ENCODE data around the gene CARD11.
"Not testable (repeated sequence)": the region's sequence is repeated elsewhere in the genome, so short reads cannot be mapped to it uniquely, and the experiment has no call there.

Gene CARD11

GRCh38 chr7:2962865-2963264, 80.8 kb downstream of the CARD11 start:
- DNase-seq (ENCODE audit: low spot score), result no peak

- no peak for DNase-seq (ENCODE audit: low spot score)
These were observed 83.7 kb downstream of the CARD11 start for GRCh38 chr7:2959828-2960599.

DNA sequence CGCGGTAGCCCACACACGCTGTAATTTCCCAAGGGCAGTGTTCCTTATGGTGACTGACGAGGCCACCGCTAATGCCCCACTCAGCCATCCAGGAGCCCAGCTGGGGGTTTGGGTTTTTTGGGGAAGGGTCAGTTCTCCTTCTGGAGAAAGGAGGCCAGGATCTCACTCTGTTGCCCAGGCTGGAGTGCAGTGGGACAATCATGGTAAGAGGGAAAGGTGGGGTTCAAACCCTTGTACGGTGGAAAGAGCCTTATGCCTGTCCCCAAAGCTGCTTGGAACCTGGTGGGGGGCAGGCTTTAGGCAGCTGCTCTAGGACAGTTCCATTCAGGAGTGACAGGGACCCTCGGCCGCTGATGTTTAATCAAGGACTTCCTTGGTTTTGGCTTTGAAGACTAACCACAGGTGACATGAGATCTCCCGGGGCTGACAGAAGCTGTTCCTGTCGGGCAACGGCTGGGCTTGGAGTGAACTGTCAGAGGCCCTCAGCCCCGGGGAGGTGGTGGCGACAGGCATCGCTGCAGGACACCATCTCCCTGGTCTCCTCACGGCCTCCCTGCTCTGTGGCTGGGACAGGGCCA, 84.5 kb downstream of the CARD11 start:
- DNase-seq (ENCODE audit: low spot score), result no peak

- no peak for DNase-seq (ENCODE audit: low spot score)
These were observed 85.1 kb downstream of the CARD11 start for GRCh38 chr7:2958416-2959102.

GRCh38 chr7:2957369-2957727, 86.3 kb downstream of the CARD11 start:
- not testable (repeated sequence) for DNase-seq (ENCODE audit: low spot score)

DNA sequence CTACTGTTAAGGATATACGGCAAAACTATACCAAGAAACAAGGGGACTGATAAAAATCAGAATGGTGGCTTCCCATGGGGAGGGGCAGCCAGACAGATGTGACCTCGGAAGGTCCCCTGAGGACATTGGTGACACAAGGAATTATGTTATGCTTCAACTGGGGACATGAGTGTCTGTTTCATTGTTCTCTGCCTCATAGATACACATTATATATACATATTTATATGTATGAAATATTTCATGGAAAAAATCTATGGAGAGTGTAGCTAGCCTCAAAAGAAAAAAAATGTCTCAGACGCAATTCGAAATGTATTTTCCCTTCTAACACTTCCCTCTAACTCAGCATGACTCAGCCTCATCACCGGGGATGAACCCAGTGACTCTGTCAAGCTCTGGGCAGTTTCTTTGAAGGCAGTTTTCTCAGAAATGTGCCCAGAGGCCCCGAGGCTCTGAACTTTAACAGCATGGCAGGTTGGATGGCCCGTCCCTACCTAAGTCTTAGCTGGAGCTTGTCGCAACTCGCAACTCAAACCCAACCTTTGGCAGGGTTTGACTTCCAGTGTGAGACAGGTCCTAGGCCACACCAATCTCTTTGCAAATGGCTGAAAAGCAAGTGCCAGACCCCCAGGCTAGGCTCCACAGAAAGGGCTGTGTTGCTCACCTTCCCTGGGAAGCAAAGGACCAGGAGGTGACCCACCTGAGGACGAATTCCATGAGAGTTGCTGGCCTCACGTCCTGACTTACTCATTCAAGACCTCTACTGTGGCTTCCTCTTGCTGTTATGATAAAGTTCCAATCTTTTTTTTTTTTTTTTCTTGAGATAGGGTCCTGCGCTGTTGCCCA, 86.9 kb downstream of the CARD11 start:
- DNase-seq (ENCODE audit: low spot score), result no peak

- DNase-seq (ENCODE audit: low spot score), result no peak
These were observed 87.6 kb downstream of the CARD11 start for GRCh38 chr7:2956076-2956475.

DNA sequence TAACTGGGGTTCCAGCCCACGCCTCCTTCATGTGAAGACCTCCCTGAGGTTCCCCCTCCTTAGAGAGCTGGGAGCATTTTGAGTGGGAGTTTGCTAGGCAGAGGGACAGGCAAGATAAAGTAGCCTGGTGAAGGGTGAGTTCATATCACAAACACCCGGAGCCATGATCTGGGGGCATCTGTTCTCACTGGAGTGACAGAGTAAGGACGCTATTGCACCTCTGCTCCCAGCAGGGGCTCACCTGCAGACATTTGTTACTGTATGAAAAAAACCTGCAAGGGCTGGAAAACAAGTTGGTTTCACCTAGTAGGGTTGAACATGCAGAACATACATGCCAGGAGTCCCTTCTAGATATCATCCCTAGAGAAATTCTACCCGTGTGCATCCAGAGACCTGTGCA, 88.4 kb downstream of the CARD11 start:
- no peak for DNase-seq (ENCODE audit: low spot score)

DNA sequence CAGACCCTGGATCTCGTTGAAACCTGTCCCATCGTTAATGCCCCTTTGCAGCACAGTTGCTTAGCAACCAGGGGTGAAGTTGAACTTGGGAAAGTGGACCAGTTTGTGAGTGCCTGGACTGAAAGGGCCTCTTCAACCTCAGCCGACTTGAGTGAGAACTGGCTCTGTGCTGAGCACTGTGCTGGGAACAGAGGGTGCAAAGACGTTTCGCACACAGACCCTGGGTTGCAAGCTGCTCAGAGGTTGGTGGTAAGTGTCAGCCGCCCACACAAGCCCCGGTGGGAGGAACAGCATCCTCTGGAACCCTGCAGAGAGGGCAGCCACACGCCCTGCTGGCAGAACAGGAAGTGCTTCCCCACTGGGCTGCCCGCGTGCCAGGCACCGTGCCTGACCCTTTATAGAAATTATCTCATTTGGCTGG, 89.2 kb downstream of the CARD11 start:
- DNase-seq (ENCODE audit: low spot score), result no peak

- no peak for DNase-seq (ENCODE audit: low spot score)
These were observed 89.9 kb downstream of the CARD11 start for GRCh38 chr7:2953588-2954407.

GRCh38 chr7:2953099-2953498, 90.6 kb downstream of the CARD11 start:
- no peak for DNase-seq (ENCODE audit: low spot score)

- no peak for DNase-seq (ENCODE audit: low spot score)
These were observed 91.4 kb downstream of the CARD11 start for GRCh38 chr7:2952316-2952715.

GRCh38 chr7:2950578-2950977, 93.1 kb downstream of the CARD11 start:
- DNase-seq (ENCODE audit: low spot score), result no peak

- DNase-seq (ENCODE audit: low spot score), result no peak
These were observed 94.9 kb downstream of the CARD11 start for GRCh38 chr7:2948749-2949148.

GRCh38 chr7:2947058-2947780, 96.4 kb downstream of the CARD11 start:
- DNase-seq (ENCODE audit: low spot score), result no peak

- no peak for DNase-seq (ENCODE audit: low spot score)
These were observed 98.5 kb downstream of the CARD11 start for GRCh38 chr7:2945171-2945570.

DNA sequence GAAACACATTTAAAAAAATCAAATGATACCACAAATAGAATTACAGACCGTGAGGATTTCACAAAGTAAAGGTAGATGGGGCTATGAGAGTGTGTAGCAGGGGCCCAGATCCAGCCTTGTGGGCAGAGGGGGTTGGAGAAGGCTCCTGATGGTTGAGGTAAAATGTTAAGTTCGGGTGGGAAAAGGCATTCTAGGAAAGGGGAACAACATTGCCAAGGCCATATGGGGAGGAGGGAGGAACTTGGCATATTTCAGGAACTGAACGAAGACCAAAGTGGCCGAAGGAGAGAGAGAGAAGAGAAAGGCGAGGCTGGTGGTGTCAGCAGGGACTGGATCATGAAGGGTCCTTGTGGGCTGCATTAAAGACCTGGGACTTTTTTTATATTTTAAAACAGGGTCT, 98.9 kb downstream of the CARD11 start:
- DNase-seq (ENCODE audit: low spot score), result no peak

- DNase-seq (ENCODE audit: low spot score), result no peak
These were observed 99.6 kb downstream of the CARD11 start for GRCh38 chr7:2943851-2944601.

DNA sequence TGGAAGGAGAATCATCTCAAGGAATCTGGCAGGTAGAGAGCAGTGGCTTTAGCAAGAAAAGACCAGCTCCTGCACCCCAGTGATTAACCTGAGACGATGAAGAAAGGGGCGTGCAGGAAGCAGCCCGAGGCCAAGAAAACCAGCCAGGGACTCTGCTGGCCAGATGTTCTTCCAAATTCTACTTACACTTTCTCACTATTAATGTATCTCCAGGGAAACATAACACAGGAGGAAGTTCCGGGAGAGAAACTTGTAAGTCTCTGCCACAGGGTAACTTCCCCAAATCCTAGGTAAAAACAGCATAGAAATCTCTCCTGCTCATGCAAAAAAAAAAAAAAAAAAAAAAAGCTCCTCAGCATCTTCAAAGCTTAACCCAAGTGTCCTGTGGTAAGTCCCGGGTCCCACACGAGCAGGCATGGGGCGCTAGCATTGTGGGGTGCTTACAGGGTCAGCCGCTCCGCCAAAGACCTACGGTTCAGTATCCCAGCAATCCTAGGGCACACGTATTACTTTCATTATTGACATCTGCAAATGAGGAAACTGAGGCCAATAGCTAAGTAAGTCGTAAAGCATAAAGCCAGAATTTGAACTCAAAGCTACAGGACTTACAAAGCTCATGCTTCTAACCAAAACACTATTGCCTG, 102.3 kb downstream of the CARD11 start:
- DNase-seq (ENCODE audit: low spot score), result no peak

GRCh38 chr7:2940466-2940865, 103.2 kb downstream of the CARD11 start:
- no peak for DNase-seq (ENCODE audit: low spot score)

Measured in LoVo (cell line).